Activated T-helper 17 cell treated with anti-CD3 and anti-CD28 coated beads, Interleukin-2, amount 50 U/mL, for 72 hours (primary cell): ENCODE results near the gene UBASH3A. TPM values are rescaled to one million over a fixed set of nuclear protein-coding genes. Genes with fewer than 3 reads are reported as not detected.
"Not testable (repeated sequence)": the region's sequence is repeated elsewhere in the genome, so short reads cannot be mapped to it uniquely, and the experiment has no call there.

ENCODE experiments used
- ATAC-seq: fragments of 150-1000 bp; cut with Tn5 transposase; replicated peaks from 2 replicates; pipeline ENCODE4 v1.10.0; 2021; ENCODE audit warnings: mild to moderate bottlenecking, moderate library complexity
- H3K27ac Mint-ChIP-seq: one replicate; pipeline ENCODE4 v1.8.0; 2022; ENCODE audit warnings: mixed read lengths
- H3K27me3 Mint-ChIP-seq: one replicate; pipeline ENCODE4 v1.8.0; 2022; ENCODE audit warnings: mixed read lengths
- H3K36me3 Mint-ChIP-seq: one replicate; pipeline ENCODE4 v1.8.0; 2022; ENCODE audit warnings: low read depth, mild to moderate bottlenecking, mixed read lengths
- H3K4me1 Mint-ChIP-seq: one replicate; pipeline ENCODE4 v1.8.0; 2022; ENCODE audit warnings: mixed read lengths
- H3K4me3 Mint-ChIP-seq: one replicate; pipeline ENCODE4 v1.8.0; 2022; ENCODE audit warnings: mild to moderate bottlenecking, mixed read lengths
- H3K9me3 Mint-ChIP-seq: one replicate; pipeline ENCODE4 v1.8.0; 2022; ENCODE audit warnings: mixed read lengths
- total RNA-seq, 2 donors: library from RNA; stranded (reverse); gene quantifications; one replicate each; pipeline ENCODE4 v1.2.3, GENCODE V29; 2022

The UBASH3A gene
- total RNA-seq, 2 donors from 2014 or later: 28.3 to 42.1 TPM

GRCh38 chr21:42405064-42406013 is 1.6 kb downstream of the UBASH3A start:
- peaks cover 72% of the 10 kb centered on the region for H3K36me3 Mint-ChIP-seq
- H3K27ac Mint-ChIP-seq: peak overlapping the region; percentile 96
- ATAC-seq: peak; percentile 27
- H3K9me3 Mint-ChIP-seq: peaks cover 7% of the 10 kb centered on the region
- no peaks in the 10 kb centered on the region for H3K27me3 Mint-ChIP-seq
- peak overlapping the region; percentile 85 for H3K4me3 Mint-ChIP-seq
- H3K4me1 Mint-ChIP-seq: peaks cover 40% of the 10 kb centered on the region

- H3K4me1 Mint-ChIP-seq: peaks cover 37% of the 10 kb centered on the region
- peak; percentile 78 for ATAC-seq
- H3K36me3 Mint-ChIP-seq: peaks cover 71% of the 10 kb centered on the region
Observed at GRCh38 chr21:42406201-42406621, 2.5 kb downstream of the UBASH3A start.

DNA sequence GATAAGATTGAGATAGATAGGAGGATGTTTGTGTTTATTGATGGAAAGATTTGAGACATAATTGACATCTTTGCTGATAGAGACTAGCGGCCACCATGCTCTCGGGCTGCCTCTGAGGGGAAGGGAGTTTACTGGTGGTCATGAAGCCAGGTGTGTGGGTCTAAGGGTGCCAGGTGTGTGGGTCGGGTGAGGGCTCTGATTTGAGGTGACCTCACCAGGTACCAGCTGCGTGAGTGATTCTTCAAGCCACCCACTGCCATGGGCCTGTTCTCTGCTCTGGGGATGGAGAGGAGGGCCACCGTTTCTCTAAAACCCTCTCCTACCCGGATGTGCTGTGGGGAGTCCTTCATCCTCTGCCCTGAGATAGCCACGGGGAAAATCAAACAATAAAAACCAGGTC is 3.2 kb downstream of the UBASH3A start:
- peaks cover 31% of the 10 kb centered on the region for H3K4me1 Mint-ChIP-seq

More at GRCh38 chr21:42406201-42406621, 2.5 kb downstream of the UBASH3A start:
- Mint-ChIP-seq H3K4me3 (peak overlapping the region; percentile 85), H3K27me3 (no peaks in the 10 kb centered on the region), H3K9me3 (peaks cover 7% of the 10 kb centered on the region), H3K27ac (peak overlapping the region; percentile 96)

GRCh38 chr21:42407476-42407875 is 3.8 kb downstream of the UBASH3A start:
- ATAC-seq: no peak
- Mint-ChIP-seq H3K27ac (peak overlapping the region; percentile 96), H3K4me1 (peaks cover 26% of the 10 kb centered on the region), H3K36me3 (peaks cover 59% of the 10 kb centered on the region), H3K27me3 (no peaks in the 10 kb centered on the region), H3K4me3 (peak overlapping the region; percentile 85), H3K9me3 (no peaks in the 10 kb centered on the region)

More for the DNA sequence above, 3.2 kb downstream of the UBASH3A start:
- H3K36me3 Mint-ChIP-seq: peaks cover 65% of the 10 kb centered on the region
- ATAC-seq: peak; percentile 20
- H3K9me3 Mint-ChIP-seq: peaks cover 2% of the 10 kb centered on the region
- H3K27ac Mint-ChIP-seq: peak overlapping the region; percentile 96
- no peaks in the 10 kb centered on the region for H3K27me3 Mint-ChIP-seq
- H3K4me3 Mint-ChIP-seq: peak overlapping the region; percentile 85

DNA sequence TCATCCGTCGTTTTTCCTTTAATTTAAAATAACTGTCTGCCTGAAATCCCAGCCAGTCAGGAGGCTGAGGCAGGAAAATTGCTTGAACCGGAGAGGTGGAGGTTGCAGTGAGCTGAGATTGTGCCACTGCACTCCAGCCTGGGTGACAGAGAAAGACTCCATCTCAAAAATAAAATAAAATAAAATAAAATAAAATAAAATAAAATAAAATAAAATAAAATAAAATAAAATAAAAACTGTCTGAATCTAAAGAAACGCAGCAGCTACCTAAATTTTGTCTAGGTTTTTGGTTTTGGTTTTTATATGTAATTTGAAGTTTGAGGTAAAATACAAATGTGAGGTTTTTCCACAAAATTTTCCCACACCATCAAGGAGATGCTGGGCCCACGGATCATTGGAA is 5.0 kb downstream of the UBASH3A start:
- Mint-ChIP-seq H3K4me1 (peaks cover 27% of the 10 kb centered on the region), H3K4me3 (peak overlapping the region; percentile 85), H3K36me3 (peaks cover 48% of the 10 kb centered on the region)
- ATAC-seq, H3K27me3 Mint-ChIP-seq, H3K27ac Mint-ChIP-seq, H3K9me3 Mint-ChIP-seq: not testable (repeated sequence)

- H3K4me1 Mint-ChIP-seq: peaks cover 33% of the 10 kb centered on the region
- ATAC-seq: no peak
- H3K36me3 Mint-ChIP-seq: peaks cover 42% of the 10 kb centered on the region
- H3K27ac Mint-ChIP-seq: no peak overlapping the region
- no peaks in the 10 kb centered on the region for H3K9me3 Mint-ChIP-seq
- no peaks in the 10 kb centered on the region for H3K27me3 Mint-ChIP-seq
- peak overlapping the region; percentile 55 for H3K4me3 Mint-ChIP-seq
Observed at GRCh38 chr21:42409366-42409765, 5.7 kb downstream of the UBASH3A start.

DNA sequence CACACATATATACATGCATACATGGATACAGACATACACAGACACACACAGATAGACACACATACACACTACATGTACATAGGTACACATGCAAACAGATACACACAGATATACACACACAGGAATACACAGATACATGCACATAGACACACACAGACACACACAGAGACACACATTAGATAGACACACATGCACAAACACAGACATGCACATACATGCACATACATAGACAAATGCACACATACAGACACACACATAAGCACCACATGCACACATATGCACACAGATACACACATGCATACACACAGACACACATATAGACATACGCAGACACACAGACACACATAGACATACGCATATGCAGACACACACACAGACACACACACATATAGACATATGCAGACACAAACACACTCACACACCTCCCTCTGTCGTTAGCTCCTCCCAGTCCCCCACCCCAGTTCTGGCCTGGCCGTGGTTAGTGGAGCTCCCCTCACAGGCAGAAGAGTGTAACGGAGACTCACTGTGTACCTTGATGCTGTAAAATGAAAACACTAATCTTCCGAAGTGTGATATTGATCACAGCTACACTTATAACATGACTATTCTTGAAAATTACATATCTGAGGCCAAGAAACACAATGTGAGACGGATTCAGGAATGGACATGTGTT is 7.6 kb downstream of the UBASH3A start:
- peaks cover 22% of the 10 kb centered on the region for H3K36me3 Mint-ChIP-seq
- H3K9me3 Mint-ChIP-seq: no peaks in the 10 kb centered on the region
- peak; percentile 18 for ATAC-seq
- no peak overlapping the region for H3K27ac Mint-ChIP-seq
- peaks cover 38% of the 10 kb centered on the region for H3K4me1 Mint-ChIP-seq
- no peak overlapping the region for H3K4me3 Mint-ChIP-seq
- no peaks in the 10 kb centered on the region for H3K27me3 Mint-ChIP-seq

DNA sequence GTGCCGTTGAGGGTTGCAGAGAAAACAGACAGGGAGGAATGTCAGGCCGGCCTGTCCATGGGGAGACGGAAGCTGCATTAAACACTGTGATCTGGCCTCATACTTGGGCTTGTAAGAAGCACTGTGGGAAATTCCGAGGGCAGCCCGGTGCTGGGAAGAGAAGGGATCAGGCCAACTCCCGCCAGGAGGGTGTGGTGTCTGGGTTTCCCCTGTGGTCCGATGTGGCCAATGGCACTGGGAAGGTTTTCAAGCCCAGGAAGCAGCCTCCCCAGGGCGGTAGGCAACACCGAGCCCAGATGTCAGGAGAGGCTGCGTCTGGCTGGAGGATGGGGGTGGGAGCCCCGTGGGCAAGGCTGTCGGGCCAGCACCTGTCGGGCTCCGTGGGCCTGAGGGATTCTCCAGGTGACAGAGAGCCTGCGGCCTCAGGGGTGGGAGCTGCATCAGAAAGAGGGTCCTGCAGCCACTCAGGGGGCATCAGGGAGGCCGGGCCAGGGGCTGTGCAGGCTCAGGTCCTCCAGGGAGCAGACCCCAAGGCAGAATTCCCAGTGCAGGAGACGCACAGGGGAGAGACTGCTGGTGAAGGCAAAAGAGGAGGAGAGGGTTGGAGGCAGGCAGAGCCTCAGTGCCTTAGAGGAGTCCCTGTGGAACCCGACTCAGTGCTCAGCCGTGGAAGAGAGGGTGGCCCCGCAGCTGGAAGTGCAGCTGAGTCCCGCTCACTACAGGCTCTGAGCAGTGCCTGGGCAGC is 8.4 kb downstream of the UBASH3A start:
- Mint-ChIP-seq H3K4me3 (no peak overlapping the region), H3K4me1 (peaks cover 32% of the 10 kb centered on the region), H3K36me3 (peaks cover 15% of the 10 kb centered on the region), H3K27me3 (no peaks in the 10 kb centered on the region), H3K27ac (no peak overlapping the region), H3K9me3 (no peaks in the 10 kb centered on the region)
- no peak for ATAC-seq

- Mint-ChIP-seq H3K9me3 (no peaks in the 10 kb centered on the region), H3K36me3 (peaks cover 9% of the 10 kb centered on the region), H3K4me1 (peaks cover 33% of the 10 kb centered on the region), H3K4me3 (no peak overlapping the region), H3K27ac (no peak overlapping the region), H3K27me3 (no peaks in the 10 kb centered on the region)
- ATAC-seq: no peak
Observed at GRCh38 chr21:42412636-42412933, 8.9 kb downstream of the UBASH3A start.

DNA sequence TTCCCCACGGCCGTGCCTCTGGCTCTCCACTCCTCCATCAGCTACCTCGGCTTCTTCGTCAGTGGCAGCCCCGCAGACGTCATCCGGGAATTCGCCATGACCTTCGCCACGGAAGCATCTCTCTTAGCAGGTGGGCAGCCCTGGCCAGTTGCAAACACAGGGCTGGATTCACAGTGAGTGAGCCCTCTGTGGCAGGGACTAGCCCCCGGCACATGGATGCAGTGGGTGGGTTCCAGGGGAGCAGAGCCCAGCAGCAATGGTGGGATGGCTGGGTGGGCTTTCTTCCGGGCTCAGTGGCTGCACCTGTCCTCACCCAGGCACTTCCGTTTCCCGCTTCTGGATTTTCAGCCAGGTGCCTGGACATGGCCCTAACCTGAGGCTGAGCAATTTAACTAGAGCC is 9.4 kb downstream of the UBASH3A start:
- Mint-ChIP-seq H3K9me3 (no peaks in the 10 kb centered on the region), H3K27ac (peak overlapping the region; percentile 99), H3K4me1 (peaks cover 32% of the 10 kb centered on the region), H3K27me3 (no peaks in the 10 kb centered on the region), H3K4me3 (no peak overlapping the region), H3K36me3 (peaks cover 4% of the 10 kb centered on the region)
- no peak for ATAC-seq

DNA sequence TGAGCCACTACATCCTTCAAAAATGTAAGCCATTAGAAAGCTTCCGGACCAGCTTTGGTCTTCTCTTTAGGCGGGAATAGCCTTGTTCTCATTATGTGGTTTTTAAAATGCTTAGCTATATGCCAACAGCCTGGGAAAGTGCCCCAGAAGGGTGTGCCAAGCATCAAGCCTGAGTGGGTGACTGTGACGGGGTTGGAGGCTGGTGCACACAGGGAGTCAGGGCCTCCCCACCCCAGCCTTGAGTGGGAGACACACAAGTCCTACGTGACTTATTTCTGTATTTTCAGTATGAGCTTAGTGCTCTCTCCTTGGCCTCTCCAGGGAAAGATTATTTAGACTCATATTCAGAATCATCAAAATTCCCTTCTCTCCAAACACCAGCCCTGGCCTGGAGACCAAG is 9.8 kb downstream of the UBASH3A start:
- no peaks in the 10 kb centered on the region for H3K27me3 Mint-ChIP-seq
- peaks cover 36% of the 10 kb centered on the region for H3K4me1 Mint-ChIP-seq
- peak overlapping the region; percentile 99 for H3K27ac Mint-ChIP-seq
- no peak overlapping the region for H3K4me3 Mint-ChIP-seq
- ATAC-seq: peak; percentile 65
- no peaks in the 10 kb centered on the region for H3K9me3 Mint-ChIP-seq
- peaks cover under 1% of the 10 kb centered on the region for H3K36me3 Mint-ChIP-seq

- Mint-ChIP-seq H3K27me3 (no peaks in the 10 kb centered on the region), H3K27ac (peak overlapping the region; percentile 99), H3K4me1 (peaks cover 42% of the 10 kb centered on the region), H3K4me3 (no peak overlapping the region), H3K9me3 (no peaks in the 10 kb centered on the region), H3K36me3 (no peaks in the 10 kb centered on the region)
- no peak for ATAC-seq
Observed at GRCh38 chr21:42414066-42414465, 10.4 kb downstream of the UBASH3A start.

- Mint-ChIP-seq H3K4me1 (peaks cover 42% of the 10 kb centered on the region), H3K27me3 (no peaks in the 10 kb centered on the region), H3K9me3 (no peaks in the 10 kb centered on the region), H3K4me3 (no peak overlapping the region), H3K27ac (peak overlapping the region; percentile 99), H3K36me3 (no peaks in the 10 kb centered on the region)
- no peak for ATAC-seq
Observed at GRCh38 chr21:42414553-42414927, 10.8 kb downstream of the UBASH3A start.

- H3K27ac Mint-ChIP-seq: peak overlapping the region; percentile 99
- H3K9me3 Mint-ChIP-seq: no peaks in the 10 kb centered on the region
- H3K36me3 Mint-ChIP-seq: no peaks in the 10 kb centered on the region
- H3K4me1 Mint-ChIP-seq: peaks cover 42% of the 10 kb centered on the region
- H3K4me3 Mint-ChIP-seq: no peak overlapping the region
- peak; percentile 71 for ATAC-seq
- H3K27me3 Mint-ChIP-seq: no peaks in the 10 kb centered on the region
Observed at GRCh38 chr21:42414928-42415769, 11.4 kb downstream of the UBASH3A start.
